Esophagus (tissue), 2 donors: ENCODE measurements around the gene TRMT13. TPM values are rescaled to one million over a fixed set of nuclear protein-coding genes. Genes with fewer than 3 reads are reported as not detected.

Experiments used
- H3K27ac ChIP-seq, 2 donors: one replicate each; pipeline ENCODE4 v1.5.1; 2013; ENCODE audit warnings: low read depth in 2 of 2, mild to moderate bottlenecking in 2 of 2, inconsistent platforms in 1 of 2, low read length in 1 of 2, moderate library complexity in 1 of 2
- H3K27me3 ChIP-seq, 2 donors: one replicate each; pipeline ENCODE4 v1.6.1; 2013; ENCODE audit warnings: low read length in 2 of 2, control low read depth in 1 of 2, mild to moderate bottlenecking in 1 of 2; ENCODE audit not compliant: insufficient read depth in 2 of 2, control insufficient read depth in 1 of 2
- H3K36me3 ChIP-seq, 2 donors: one replicate each; pipeline ENCODE4 v1.6.1; 2013; ENCODE audit warnings: low read length in 1 of 2; ENCODE audit not compliant: control insufficient read depth in 2 of 2, insufficient read depth in 2 of 2
- H3K4me1 ChIP-seq, 2 donors: one replicate each; pipeline ENCODE4 v1.6.1; 2013; ENCODE audit warnings: low read length in 1 of 2; ENCODE audit not compliant: control insufficient read depth in 2 of 2, insufficient read depth in 2 of 2
- H3K4me3 ChIP-seq, 2 donors: one replicate each; pipeline ENCODE4 v1.5.1; 2013; ENCODE audit warnings: low read length in 2 of 2, mild to moderate bottlenecking in 2 of 2, low read depth in 1 of 2, moderate library complexity in 1 of 2
- H3K9me3 ChIP-seq, 2 donors: one replicate each; pipeline ENCODE4 v1.6.1; 2013; ENCODE audit warnings: mild to moderate bottlenecking in 2 of 2, low read depth in 1 of 2, low read length in 1 of 2, moderate library complexity in 1 of 2; ENCODE audit not compliant: control insufficient read depth in 2 of 2, insufficient read depth in 1 of 2
- WGBS, 2 donors: extraction: QIAGEN DNeasy Blood & Tissue Kit; methylation state at CpG; one replicate each; pipeline ENCODE4 v1.1.7; 2013; 5-methylcytosine and 5-hydroxymethylcytosine counted together
- polyA plus RNA-seq, 2 donors: library from polyadenylated mRNA; stranded (reverse); fragments of 200-250 nt; gene quantifications; one replicate each; pipeline ENCODE4 v1.2.3, GENCODE V29; 2013
- donor health status: healthy with polysubstance abuse.
- donor health status: Bipolar disorder and iron deficiency.

TRMT13 gene
- polyA plus RNA-seq, 2 donors, result 7.5 to 11.7 TPM

GRCh38 chr1:100147875-100148274 lies 14.9 kb downstream of the TRMT13 start:
- 89 to 95% methylated on average over 4 of the region's 4 CpGs for WGBS, 2 donors
- Histone ChIP-seq H3K36me3 (peaks cover 4 to 7% of the 10 kb centered on the region in 2 donors), H3K4me3 (no peak overlapping the region), H3K9me3 (no peaks in the 10 kb centered on the region), H3K27me3 (no peaks in the 10 kb centered on the region), H3K4me1 (no peaks in the 10 kb centered on the region), H3K27ac (no peak overlapping the region)

DNA sequence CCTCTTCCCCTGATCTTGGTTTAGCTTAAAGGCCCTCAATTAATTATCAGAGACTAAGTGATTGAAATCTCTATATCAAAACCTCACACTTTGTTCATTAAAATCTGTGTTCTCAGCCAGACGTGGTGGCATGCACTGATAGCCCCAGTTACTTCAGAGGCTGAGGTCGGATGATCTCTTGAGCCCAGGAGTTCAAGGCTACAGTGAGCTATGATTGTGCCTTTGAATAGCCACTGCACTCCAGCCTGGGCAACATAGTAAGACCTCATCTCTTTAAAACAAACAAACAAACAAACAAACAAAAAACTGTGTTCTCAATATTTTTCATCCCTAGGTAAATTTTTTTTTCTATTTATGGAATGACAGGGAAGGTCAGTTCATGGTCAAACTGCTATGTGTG lies 18.7 kb downstream of the TRMT13 start:
- Histone ChIP-seq H3K4me3 (no peak overlapping the region), H3K9me3 (no peaks in the 10 kb centered on the region), H3K36me3 (peaks cover 2 to 4% of the 10 kb centered on the region in 2 donors), H3K27me3 (no peaks in the 10 kb centered on the region), H3K4me1 (no peaks in the 10 kb centered on the region), H3K27ac (no peak overlapping the region)
- WGBS, 2 donors, result 60 to 66% methylated on average over 2 of the region's 2 CpGs

GRCh38 chr1:100152271-100152670 lies 19.3 kb downstream of the TRMT13 start:
- H3K4me1 ChIP-seq, result no peaks in the 10 kb centered on the region
- 80 to 81% methylated on average over 4 of the region's 4 CpGs for WGBS, 2 donors
- no peaks in the 10 kb centered on the region for H3K27me3 ChIP-seq
- H3K4me3 ChIP-seq, result no peak overlapping the region
- H3K27ac ChIP-seq, result no peak overlapping the region
- H3K9me3 ChIP-seq, result no peaks in the 10 kb centered on the region
- peaks cover 2 to 4% of the 10 kb centered on the region in 2 donors for H3K36me3 ChIP-seq

- Histone ChIP-seq H3K27ac (no peak overlapping the region), H3K9me3 (no peaks in the 10 kb centered on the region), H3K27me3 (no peaks in the 10 kb centered on the region), H3K4me1 (no peaks in the 10 kb centered on the region), H3K4me3 (no peak overlapping the region), H3K36me3 (no peaks in the 10 kb centered on the region)
Measured at GRCh38 chr1:100162881-100163280, 29.9 kb downstream of the TRMT13 start.

DNA sequence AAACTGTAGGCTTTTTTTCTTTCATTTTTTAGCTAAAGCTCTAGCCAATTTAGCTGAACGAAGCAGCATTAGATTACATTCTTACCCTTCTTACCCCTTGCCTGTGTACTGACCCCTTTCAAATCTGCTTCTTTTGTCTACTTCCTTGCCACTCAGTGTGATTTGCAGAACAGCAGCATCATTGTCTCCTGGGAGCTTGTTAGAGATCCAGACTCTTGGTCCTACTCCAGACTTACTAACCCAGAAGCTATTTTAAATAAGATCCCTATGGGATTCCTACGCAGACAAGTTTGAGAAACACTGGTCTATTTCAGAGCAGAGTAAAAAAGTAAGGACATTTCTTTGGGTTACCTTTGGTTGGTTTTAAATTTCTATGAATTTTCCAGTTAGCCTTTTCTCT lies 31.3 kb downstream of the TRMT13 start:
- Histone ChIP-seq H3K4me3 (no peak overlapping the region), H3K9me3 (no peaks in the 10 kb centered on the region), H3K36me3 (no peaks in the 10 kb centered on the region), H3K27me3 (no peaks in the 10 kb centered on the region), H3K4me1 (no peaks in the 10 kb centered on the region), H3K27ac (no peak overlapping the region)
- 53 to 61% methylated on average over 2 of the region's 2 CpGs for WGBS, 2 donors

DNA sequence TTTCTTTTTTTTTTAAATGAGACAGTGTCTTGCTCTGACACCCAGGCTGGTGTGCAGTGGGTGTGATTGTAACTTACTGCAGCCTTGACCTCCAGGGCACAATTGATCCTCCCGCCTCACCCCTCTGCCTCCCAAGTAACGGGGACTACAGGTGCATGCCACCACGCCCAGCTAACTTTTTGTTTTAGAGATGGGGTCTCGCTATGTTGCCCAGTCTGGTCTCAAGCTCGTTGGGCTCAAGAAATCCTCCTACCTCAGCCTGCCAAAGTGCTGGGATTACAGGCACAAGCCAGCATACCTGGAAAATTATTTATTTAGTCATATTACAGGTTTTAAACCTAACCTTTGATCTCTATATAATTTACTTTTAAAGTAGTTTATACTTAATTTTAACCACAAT lies 31.7 kb downstream of the TRMT13 start:
- no peaks in the 10 kb centered on the region for H3K9me3 ChIP-seq
- no peaks in the 10 kb centered on the region for H3K27me3 ChIP-seq
- WGBS, 2 donors, result 89 to 94% methylated on average over 5 of the region's 5 CpGs

DNA sequence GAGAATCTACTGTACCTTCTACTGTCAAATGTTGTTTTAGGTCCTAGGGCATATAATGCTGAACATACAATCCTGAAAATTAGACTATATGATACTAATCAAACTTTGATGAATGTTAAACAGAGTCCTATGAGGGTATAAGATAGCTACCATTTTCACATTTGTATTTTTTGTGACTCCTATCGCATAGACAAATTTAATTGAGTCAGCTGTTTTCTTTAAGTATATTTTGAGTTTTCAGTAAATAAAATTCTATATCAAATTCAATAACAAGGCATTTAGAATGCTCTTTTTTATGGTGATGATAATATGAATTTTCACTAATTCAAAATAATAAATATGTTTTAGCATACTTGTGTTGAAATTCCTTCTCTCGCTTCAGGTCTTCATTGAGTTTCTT lies 35.1 kb downstream of the TRMT13 start:
- Histone ChIP-seq H3K36me3 (no peaks in the 10 kb centered on the region), H3K9me3 (no peaks in the 10 kb centered on the region), H3K27me3 (no peaks in the 10 kb centered on the region), H3K4me1 (no peaks in the 10 kb centered on the region), H3K4me3 (no peak overlapping the region), H3K27ac (no peak overlapping the region)
- WGBS, 2 donors, result 97 to 100% methylated on average over 2 of the region's 2 CpGs

More for the DNA sequence above, 31.7 kb downstream of the TRMT13 start:
- H3K27ac ChIP-seq, result no peak overlapping the region
- H3K4me3 ChIP-seq, result no peak overlapping the region
- H3K36me3 ChIP-seq, result no peaks in the 10 kb centered on the region
- H3K4me1 ChIP-seq, result no peaks in the 10 kb centered on the region

- Histone ChIP-seq H3K36me3 (no peaks in the 10 kb centered on the region), H3K27ac (no peak overlapping the region), H3K9me3 (no peaks in the 10 kb centered on the region), H3K4me1 (no peaks in the 10 kb centered on the region), H3K27me3 (no peaks in the 10 kb centered on the region), H3K4me3 (no peak overlapping the region)
- 90% methylated on average over 4 of the region's 4 CpGs for WGBS, 2 donors
Measured at GRCh38 chr1:100177295-100178041, 44.5 kb downstream of the TRMT13 start.

GRCh38 chr1:100178091-100178490 lies 45.1 kb downstream of the TRMT13 start, which contains the start of gene LRRC39:
LRRC39 (minus strand) TSS chr1:100178256; CDS start chr1:100168516, 9,740 bp downstream.
- H3K27me3 ChIP-seq, result no peaks in the 10 kb centered on the region
- no peaks in the 10 kb centered on the region for H3K36me3 ChIP-seq
- 60 to 62% methylated on average over 5 of the region's 5 CpGs for WGBS, 2 donors

GRCh38 chr1:100183370-100183769 lies 50.4 kb downstream of the TRMT13 start:
- 97 to 98% methylated on average over 4 of the region's 4 CpGs for WGBS, 2 donors
- H3K4me3 ChIP-seq, result no peak overlapping the region
- no peaks in the 10 kb centered on the region for H3K36me3 ChIP-seq

More at GRCh38 chr1:100178091-100178490, 45.1 kb downstream of the TRMT13 start, which contains the start of gene LRRC39:
- Histone ChIP-seq H3K27ac (no peak within 1 kb of the TSS), H3K9me3 (no peaks in the 10 kb centered on the region), H3K4me1 (no peaks in the 10 kb centered on the region), H3K4me3 (no peak within 1 kb of the TSS)

More at GRCh38 chr1:100183370-100183769, 50.4 kb downstream of the TRMT13 start:
- H3K9me3 ChIP-seq, result no peaks in the 10 kb centered on the region
- H3K4me1 ChIP-seq, result no peaks in the 10 kb centered on the region
- no peaks in the 10 kb centered on the region for H3K27me3 ChIP-seq
- H3K27ac ChIP-seq, result no peak overlapping the region
